Astrocyte of the hippocampus (primary cell): ENCODE results near the gene ABCC5.

ENCODE experiments used
- DNase-seq: peaks from one replicate; pipeline ENCODE4 v3.0.0; 2011; ENCODE audit warnings: low read depth, low spot score

The ABCC5 gene

GRCh38 chr3:183975981-183976662 lies 41.6 kb downstream of the ABCC5 start:
- DNase-seq = peak; percentile 50

DNA sequence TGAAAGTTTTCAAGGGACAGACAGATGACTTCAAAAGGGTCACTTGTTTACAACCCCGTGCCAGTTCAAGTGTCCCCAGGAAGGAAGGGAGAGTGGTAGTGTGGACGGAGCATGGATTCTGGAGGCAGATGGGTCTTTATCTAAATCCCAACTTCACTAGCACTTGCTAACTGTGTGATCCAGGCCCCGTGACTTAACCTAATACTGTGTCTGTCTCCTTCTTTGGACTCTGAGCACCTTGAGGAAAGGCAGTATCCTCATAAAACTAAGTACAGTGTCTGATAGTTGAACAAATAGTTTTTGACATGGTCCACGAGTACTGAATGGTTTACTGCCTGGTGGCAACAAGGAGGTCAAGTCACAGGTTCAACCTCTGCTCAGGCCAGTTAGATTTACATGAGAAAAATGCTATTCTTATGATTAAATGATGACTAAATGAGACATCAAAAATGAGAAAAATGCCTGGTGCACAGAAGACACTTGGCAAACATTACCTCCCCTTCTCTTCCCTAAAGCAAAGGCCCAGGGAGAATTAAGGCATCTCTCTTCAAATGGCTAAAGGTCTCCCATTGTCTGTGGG lies 48.9 kb downstream of the ABCC5 start:
- no peak for DNase-seq

DNA sequence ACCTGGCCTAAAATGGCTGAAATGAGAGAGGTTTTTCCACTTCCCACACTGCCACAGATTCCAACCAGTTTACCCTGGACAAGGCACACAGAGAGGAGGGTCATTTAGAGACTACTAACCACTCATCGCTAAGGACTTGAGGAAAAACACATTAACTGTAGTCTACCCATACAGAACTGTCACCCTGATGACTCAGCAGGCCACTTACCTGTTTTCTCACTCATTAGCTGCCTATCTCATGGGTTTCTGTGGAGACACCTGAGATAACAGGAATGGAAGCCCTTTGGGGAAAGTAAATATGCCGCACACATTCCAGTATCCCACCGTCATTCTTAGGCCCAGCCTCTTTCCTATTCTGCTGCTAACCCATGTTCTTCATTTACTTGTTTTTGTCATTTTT lies 50.0 kb downstream of the ABCC5 start:
- no peak for DNase-seq

GRCh38 chr3:183966361-183966791 lies 51.3 kb downstream of the ABCC5 start:
- DNase-seq = no peak

DNA sequence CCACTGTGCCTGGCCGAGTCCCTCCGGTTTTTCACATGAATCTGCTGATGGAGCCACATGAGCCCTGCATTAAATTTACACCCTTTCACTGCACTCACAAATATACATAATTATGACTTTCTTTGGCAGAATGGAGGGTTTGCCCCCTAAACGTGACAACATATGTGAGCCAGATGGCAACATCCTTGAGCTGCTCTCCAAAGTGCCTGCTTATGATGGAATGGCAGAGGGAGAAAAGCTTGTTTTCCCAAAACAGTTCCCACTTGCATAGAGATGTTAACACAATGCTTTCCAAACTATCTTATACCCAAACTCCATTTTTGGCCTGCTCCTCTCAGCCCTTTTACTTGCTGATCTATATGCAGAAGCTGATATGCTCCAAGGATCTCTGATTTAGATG lies 54.9 kb downstream of the ABCC5 start:
- DNase-seq = no peak

GRCh38 chr3:183959214-183959613 lies 58.5 kb downstream of the ABCC5 start:
- no peak for DNase-seq

DNA sequence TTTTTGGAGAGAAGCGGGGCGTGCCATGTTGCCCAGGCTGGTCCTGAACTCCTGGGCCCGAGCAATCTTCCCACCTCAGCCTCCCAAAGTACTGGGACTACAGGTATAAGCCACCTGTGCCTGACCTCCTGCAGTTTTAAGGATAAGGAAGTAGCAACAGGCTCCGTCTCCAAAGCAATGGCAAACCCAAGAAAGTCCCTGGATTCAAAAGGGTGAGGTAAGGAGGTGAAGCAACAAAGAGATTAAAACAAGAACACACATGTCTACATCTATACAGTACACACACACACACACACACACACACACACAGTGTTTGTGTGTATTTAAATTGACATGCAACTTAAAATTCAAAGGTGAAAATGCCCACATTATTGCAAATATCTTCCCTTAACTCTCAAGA lies 58.9 kb downstream of the ABCC5 start:
- DNase-seq = no peak

DNA sequence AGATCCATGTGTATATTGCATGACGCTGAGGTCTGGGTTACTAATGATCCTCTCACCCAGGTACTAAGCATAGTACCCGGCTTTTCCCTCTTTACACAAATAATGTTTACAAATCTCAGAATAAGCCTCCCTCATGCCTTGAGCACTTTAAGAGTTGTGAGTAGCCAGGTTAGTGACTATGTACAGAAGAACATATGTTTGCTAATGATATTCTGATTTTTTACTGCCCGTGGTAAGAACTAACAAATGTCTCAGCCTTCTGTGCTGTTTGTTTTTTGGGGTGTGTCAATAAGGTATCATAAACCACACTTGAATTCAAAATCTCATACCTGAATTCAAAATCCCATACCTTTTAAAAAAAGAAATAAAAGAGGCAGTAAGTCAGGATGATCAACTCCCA lies 59.5 kb downstream of the ABCC5 start:
- DNase-seq = no peak

DNA sequence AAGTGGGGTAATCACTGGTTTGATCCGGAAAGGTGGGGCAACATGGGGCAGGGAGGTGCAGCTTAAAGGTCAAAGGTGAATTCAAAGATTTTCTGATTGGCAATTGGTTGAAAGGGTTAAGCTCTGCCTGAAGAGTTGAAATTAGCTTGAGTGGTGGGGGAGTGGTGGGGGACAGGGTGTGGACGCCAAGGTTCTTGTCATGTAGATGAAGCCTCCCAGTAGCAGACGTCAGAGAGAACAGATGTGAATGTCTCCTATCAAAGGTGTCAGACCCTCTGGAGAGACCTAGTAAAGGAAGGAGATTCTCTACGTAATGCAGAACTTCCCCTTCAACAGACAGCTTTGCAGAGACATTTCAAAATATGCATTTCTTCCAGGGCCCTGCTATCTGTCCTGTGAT lies 62.8 kb downstream of the ABCC5 start:
- DNase-seq = no peak

- DNase-seq = no peak
Observed at GRCh38 chr3:183953471-183954070, 64.1 kb downstream of the ABCC5 start.

GRCh38 chr3:183951459-183951858 lies 66.2 kb downstream of the ABCC5 start:
- no peak for DNase-seq

- no peak for DNase-seq
Observed at GRCh38 chr3:183949690-183950089, 68.0 kb downstream of the ABCC5 start.

DNA sequence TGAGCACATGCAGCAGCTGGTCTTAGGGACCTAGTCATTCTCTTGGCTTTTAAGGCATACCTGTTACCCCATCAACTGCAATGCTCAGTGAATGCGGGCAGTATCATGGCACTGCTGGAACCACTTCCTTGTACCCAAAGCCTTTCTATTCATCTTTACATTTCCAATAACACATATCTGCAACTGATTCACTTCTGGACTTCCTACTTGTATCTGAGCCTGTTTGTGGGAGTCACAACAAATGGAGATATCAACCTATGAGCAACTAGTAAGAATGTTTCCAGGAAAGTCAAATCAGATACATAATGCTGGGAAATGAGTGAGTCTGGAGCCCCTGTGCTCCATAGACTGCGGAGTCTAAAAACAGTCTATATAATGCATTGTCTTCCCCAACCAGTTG lies 71.6 kb downstream of the ABCC5 start:
- DNase-seq = no peak

GRCh38 chr3:183944775-183945174 lies 72.9 kb downstream of the ABCC5 start:
- DNase-seq = no peak

- no peak for DNase-seq
Observed at GRCh38 chr3:183943739-183944138, 73.9 kb downstream of the ABCC5 start.

DNA sequence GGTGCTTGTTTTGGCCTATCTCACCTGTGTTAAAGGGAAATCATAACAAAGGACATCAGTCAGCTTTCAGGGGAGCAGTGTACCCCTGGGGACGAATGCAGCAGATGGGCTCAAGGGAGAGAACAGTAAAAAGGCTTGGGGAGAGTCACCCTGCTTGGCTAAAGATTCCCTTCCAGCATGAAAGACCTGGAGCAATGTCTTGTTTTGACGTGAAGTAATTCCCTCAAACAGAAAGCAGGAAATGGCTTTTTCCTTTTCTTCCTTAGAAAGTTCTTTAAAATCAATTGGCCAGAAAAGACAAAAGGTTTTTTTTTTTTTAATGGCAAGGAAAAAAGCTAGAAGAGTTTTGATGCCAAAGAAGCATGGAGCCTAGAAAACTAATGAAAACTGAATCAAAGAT lies 76.5 kb downstream of the ABCC5 start:
- DNase-seq = no peak

GRCh38 chr3:183937601-183938286 lies 79.9 kb downstream of the ABCC5 start:
- DNase-seq = no peak

GRCh38 chr3:183933160-183933559 lies 84.5 kb downstream of the ABCC5 start:
- no peak for DNase-seq

- DNase-seq = no peak
Observed at GRCh38 chr3:183931881-183932280, 85.8 kb downstream of the ABCC5 start.

- DNase-seq = no peak
Observed at GRCh38 chr3:183930086-183930485, 87.6 kb downstream of the ABCC5 start.

DNA sequence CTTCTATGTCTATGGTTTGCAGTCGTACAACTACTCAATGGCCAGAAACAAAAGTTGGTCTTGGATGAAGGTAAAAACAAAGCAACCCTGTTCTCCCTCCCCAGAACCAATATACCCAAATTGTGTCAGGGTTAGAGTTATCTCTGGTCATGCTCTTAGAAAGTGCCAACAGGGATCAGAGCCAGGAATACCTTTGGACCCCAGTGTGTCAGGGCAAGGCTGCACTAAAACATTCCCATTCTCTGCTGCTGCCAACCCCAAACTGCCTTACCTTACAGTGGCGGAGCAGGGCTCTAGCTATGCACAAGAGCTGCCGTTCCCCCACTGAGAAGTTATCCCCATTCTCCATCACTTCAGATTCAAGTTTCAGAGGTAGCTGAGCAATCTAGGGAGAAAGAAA lies 90.6 kb downstream of the ABCC5 start:
- no peak for DNase-seq

- DNase-seq = peak; percentile 41
Observed at GRCh38 chr3:183924956-183925355, 92.7 kb downstream of the ABCC5 start.

DNA sequence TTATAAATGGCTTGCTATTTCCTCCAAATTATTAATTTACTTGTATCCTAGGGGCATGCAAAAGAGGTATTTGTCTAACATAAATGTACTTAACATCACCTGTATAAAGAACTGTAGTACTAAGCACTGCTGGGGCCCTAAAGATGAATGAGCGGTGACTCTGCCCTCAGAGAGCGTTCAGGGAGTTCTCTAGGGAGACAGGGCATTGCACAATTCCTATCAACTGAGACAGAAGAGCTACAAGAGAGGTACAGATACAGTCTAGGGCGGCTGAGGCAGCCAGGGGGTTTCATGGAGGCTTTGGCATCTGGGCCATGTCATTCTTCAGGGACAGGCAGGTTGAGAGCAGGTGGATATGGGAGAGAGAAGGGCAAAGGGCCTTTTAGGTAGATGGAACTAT lies 93.1 kb downstream of the ABCC5 start:
- no peak for DNase-seq
